HUDEP-2 (cell line): ENCODE measurements around the gene DCP1B.
A peak's percentile ranks its signal among the peaks of the same experiment; 100 is the strongest.

ENCODE experiments used
- DNase-seq, 76 experiments: peaks; one replicate each; lab custom pipeline; 2025; ENCODE audit not compliant: unreplicated experiment in 76 of 76; lab: John Stamatoyannopoulos, UW

DCP1B gene

GRCh38 chr12:2004113-2004929, at the start of gene DCP1B:
DCP1B (minus strand) TSS chr12:2004457; CDS start chr12:2004431, 26 bp downstream.
- DNase-seq, result peak in 75 of 76 experiments; percentile 27 to 96 (median 90)

- no peak for DNase-seq
Measured at GRCh38 chr12:2053691-2054090, 49.4 kb upstream of the DCP1B start.

DNA sequence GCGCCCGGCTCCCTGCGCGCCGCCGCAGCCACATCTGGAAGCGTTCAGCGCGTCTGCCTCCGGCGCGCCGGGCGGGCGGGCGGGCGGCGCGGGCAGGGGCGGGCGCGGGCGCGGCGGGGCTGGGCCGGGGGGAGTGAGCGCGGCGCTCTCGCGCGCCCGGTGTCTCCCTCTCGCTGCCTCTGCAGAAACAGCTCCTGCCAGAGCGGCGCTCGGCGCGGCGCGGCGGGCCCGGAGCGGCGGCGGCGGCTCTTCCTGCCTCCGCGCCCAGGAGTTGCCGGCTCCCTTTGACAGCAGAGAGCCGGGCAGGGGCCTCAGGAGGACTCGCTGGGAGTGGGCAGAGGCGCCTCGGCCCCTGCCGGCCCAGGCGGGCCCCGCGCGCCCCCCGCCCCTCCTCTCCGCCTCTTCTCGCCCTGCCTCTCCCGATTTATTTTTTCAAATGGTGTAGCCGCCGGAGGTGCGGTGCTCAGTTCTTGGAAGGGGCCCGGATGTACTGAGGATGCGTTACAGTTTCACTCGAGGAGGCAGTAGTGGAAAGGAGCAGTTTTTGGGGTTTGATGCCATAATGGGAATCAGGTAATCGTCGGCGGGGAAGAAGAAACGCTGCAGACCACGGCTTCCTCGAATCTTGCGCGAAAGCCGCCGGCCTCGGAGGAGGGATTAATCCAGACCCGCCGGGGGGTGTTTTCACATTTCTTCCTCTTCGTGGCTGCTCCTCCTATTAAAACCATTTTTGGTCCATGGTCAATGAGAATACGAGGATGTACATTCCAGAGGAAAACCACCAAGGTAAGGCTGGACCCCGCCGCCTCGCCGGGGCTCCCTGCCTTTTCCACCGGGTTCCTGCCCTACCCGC, 48.8 kb upstream of the DCP1B start, which contains the start of gene CACNA1C:
Gene CACNA1C, plus strand, starts transcription at position 162 of the 853 bp plus-strand sequence. Its CDS starts 576 bp downstream, at position 738.
- peak in 1 of 76 experiments; percentile 24 for DNase-seq

DNA sequence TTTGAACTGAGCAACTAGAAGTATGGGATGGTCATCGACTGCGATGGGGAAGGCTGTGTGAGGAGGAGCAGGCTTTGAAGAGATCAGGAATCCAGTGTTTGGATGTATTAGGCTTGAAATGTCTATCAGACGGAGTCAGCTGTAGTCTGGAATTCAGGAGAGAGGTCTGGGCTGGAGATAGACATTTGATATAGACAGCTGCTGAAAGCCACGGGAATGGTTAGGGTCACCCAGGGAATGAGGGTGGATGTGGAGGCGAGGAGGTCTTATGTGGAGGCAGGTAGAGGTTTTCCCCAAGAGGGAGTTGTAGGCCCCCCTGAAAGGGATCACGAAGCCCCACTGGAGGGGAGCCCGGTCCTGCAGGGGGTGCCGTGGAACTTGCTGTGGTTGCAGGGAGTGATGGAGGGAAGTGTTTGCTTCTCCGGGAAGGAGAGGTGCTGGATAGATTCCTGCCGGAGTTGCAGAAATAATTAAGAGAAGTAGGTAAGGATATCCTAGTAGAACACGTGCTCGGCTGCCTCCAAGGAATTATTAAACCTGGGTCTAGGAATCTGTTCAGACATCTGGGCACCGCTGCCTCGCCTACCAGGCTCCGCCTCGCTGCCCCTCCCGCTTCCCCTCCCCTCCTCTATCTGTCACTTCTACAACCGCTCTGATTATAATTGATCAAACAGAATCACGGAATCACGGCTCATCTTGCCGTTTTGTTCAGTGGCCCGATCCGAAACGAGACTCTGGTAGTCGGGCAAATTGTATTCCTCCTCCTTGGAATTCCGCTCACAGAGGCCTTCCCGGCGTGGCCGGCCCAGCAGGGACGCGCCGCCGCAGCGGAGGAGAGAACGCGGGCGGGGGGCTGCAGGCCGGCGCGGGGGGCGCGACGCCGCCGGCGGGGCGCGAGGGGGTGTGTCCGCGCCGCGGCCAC, 47.7 kb upstream of the DCP1B start:
- no peak for DNase-seq

DNA sequence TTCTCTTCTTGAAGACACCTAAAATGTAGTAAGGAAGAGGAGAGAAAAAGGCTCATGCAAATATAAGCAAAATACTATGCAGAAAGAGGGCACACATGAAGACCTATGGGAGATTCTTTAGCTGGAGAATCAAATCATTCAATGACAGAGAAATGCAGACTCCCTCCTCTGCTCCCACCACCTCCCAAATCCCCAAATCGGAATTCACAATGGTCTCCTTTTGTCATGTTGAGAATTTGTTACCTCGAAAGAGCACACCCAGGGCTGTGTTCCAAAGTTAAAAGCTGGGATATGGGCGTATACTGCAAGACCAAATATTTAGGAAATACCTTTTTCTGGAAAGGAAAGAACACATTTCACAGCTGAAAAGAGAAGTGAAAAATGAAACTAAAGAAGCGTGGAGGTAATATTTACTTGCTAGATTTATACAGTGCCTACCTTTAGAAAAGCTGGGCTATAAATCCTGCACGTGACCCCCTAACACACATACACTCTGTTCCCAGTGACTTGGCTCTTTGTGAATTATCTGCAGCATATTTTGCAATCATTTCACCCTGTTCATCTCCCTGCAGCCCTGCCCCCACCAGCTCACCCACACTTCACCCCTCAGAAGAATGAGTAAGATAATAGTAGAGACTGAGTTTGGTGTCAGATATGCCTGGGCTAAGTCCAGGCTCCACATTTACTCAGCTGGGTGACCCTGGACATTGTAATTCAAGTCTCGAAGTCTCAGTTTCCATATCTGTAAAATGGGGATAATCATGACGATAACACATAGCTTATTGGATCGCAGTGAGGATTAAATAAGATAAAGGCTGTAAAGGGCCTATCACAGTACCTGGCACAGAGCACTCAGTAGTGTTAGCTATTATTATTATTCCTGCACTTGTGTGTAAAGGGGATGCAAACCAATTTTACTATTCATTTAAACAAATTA, 45.6 kb upstream of the DCP1B start:
- DNase-seq, result no peak

- DNase-seq, result no peak
Measured at GRCh38 chr12:2047752-2048151, 43.5 kb upstream of the DCP1B start.

DNA sequence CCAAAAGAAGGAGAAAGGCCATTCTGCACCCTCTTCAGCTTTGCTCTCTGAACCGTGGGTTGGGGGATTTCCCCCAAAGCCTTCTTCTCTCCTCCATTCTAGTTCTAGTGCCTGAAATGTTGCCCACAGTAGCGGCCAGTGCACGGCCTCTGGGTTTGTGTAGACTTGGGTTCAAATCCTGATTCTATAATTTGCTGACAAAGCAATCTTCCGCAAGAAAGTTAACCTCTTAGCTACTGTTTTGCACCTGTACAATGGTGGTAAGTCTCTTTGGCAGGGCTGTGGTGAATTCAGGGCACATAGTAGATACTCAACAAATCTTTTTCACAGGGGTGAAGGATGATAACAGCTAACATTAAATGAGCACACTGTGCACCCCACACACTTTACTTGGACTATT, 42.7 kb upstream of the DCP1B start:
- DNase-seq, result no peak

DNA sequence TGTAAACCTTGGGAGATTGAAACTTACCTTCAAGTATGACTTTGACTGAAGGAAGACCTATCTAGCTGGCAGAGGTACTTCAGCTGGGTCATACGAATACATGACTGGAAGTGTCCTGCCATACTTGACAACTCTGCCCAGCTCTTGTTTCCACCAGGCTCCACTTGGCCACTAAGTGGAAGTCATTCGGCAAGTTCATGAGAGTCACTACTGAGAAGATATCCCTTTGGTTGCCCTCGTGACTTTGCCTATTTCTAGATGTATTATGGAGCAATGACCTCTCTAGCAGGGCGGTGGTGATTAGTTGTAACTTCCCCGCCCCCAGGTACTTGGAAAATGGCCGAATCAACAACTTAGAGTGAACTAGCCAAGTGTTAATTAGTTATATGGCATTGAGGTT, 39.9 kb upstream of the DCP1B start:
- no peak for DNase-seq

- DNase-seq, result no peak
Measured at GRCh38 chr12:2043054-2043453, 38.8 kb upstream of the DCP1B start.

GRCh38 chr12:2039034-2039433, 34.8 kb upstream of the DCP1B start:
- DNase-seq, result no peak

DNA sequence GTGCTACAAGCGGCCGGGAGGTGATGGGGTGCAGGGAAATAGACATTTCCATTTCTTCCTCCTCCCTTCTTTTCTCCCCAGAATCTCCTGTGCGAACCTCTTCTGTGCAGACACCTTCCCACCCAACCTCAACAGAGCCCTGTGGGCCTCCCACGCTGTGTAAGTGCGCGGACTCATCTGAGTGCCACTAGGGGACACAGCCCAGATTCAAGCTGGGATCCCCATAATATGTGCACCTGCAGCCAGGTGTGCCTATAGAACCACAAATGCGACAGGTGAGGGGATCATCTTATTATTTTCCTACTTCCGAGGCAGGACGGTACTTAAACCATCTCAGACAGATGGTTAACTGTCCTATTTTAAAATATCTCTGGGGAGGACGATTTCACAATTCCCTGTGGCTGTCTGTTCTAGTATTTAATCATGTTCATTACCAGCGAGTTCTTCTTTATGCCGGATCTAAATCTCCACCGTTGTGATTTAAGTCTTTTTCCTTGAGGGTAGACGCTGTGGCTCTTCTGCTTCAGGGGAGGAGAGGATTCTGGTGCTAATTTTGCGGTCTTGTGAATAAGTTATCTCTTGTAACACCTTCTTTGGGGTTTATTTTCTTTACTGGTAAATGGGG, 31.3 kb upstream of the DCP1B start:
- DNase-seq, result no peak

DNA sequence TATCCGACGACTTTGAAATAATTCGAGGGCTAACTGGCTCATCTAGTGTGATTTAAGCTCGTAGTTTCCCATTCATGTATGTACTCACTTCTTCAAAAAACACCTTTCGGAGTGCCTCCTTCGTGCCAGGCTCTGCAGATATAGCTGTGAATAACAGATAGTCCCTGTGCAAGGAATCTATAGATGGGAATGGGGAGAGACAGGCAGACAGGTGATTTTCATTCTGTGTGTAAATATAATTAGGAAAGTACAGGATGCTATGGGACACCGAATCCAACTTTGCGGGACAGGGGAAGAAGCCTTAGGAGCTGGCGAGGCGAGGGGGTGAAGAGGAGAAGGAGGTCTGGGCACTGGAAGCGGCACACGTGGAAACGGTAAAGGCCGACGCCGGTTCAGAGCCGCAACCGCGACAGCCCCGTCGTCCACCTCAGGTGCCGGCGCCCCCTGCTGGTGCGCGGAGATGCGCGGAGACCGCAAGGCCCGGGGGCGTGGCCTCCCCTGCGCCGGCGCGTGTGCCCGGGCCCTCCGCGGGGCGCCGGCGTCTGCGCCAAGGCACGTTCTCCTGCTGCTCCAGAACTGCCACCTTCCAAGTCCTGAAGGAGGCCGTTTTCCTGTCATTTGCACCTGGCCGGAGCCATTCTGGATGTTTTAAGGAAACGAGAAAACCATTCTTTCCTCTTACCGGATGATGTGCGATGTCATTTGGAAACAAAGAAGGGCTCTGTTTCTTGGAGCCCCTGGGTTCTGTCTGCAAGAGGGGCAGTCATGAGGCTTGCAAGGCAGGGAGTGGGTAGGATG, 30.6 kb upstream of the DCP1B start:
- DNase-seq, result peak in 69 of 76 experiments; percentile 19 to 87 (median 70)

DNA sequence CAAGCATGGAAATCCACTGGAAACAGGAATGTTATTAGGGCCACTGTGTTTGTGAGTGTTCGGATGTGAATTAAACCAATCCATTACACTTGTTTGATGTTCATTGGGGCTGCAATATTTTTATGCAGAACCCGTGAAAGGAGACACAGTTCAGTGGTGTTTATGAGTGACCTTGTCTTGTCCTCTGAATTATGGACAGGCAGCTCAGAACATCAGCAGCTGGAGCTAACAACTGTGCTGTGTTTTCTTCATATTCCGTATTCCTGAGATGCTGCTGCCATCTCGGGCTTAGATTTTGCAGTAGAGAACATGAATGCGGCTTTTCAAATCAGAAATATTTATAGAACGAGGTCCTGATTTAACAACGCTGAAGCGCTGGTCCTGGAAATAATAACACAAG, 28.2 kb upstream of the DCP1B start:
- DNase-seq, result no peak

- DNase-seq, result peak in 6 of 76 experiments; percentile 3 to 14 (median 4)
Measured at GRCh38 chr12:2029851-2030250, 25.6 kb upstream of the DCP1B start.

DNA sequence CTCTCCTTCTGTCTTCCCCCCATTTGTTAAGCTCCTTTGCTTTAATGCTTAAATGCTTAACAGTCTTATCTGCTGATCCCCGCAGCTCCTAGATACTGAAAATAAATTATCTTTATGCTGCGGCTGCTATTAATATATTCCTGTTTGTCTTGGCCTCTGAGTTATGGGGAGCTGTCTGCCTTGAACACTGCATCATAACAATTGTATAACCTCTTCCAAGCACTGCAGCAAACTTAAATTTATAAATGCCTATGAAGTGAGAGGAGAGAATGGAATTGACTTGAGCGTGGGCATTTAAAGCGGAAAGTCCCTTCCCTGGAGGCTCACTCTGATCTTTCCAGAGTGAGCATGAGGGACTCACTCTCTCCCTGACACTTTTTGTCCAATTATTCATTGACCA, 23.1 kb upstream of the DCP1B start:
- no peak for DNase-seq

GRCh38 chr12:2023365-2023764, 19.1 kb upstream of the DCP1B start:
- DNase-seq, result no peak

DNA sequence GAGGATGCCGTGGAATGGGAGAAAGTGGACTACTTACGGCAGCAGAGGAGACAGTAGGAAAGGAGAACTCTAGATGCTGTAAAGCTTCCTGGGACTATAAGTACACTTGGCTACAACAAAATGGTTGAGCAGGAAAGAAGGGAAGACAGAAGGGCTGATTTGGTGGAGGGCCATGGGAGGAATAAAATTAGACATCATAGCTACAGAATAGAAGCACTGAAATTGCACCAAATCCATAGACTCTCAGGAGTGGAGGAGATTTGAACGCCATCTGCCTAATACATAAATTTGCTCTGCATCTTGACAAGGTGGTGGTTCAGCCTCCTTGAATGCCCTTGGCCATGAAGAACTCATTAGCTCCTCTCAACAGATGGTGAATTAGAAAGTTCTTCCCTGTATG, 16.3 kb upstream of the DCP1B start:
- no peak for DNase-seq

- DNase-seq, result no peak
Measured at GRCh38 chr12:2019126-2019525, 14.9 kb upstream of the DCP1B start.
